ENCODE data around the gene ZNF497. TPM values are rescaled to one million over a fixed set of nuclear protein-coding genes. Genes with fewer than 3 reads are reported as not detected.

Gene ZNF497
- total and polyA plus RNA-seq, 2 donors (not counting 1 experiment from before 2014, with no cell fraction given) = 1.6 to 2.7 TPM

DNA sequence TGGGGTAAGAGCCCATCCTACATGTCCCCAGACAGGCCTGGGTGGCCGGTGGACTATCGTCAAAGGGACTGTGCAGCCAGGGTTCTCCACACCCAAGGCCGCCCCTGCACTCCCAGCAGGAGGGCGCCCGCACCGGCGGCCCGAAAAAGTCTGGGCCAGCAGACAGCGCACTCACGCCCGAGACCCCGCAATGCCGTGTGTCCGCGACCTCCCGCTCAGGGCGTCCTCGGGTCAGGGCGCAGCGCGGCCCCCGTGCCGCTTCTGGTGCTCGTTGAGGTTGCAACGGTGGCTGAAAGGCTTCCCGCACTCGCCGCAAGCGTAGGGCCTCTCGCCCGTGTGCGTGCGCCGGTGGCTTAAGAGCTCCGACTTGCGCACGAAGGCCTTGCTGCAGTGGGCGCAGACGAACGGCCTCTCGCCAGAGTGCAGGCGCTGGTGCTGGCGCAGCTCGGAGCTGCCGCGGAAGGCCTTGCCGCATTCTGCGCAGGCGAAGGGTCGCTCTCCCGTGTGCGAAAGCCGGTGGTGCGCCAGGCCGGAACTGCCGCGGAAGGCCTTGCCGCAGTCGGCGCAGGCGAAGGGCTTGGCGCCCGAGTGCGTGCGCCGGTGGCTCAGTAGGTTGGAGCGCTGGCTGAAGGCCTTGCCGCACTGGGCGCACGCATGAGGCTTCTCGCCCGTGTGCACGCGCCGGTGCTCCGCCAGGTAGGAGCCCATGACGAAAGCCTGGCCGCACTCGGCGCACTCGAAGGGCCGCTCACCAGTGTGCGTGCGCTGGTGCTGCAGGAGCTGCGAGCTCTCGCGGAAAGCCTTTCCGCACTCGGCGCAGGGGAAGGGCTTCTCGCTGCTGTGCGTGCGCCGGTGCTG is 6.4 kb downstream of the ZNF497 start:
- H3K4me2 ChIP-seq (replicated peaks; ENCODE audit: low read depth, low read length, poor library complexity, severe bottlenecking) = peak overlapping the region; percentile 79
- peaks cover 0 to 14% (median 0%) of the 10 kb centered on the region in 3 donors for H3K9me3 ChIP-seq (ENCODE audit: control extremely low read depth in 1 of 3, control insufficient read depth in 2 of 3, insufficient read depth in 1 of 3, low read length in 2 of 3)
- H3K27me3 ChIP-seq (replicated peaks in 1 of 4; ENCODE audit: control extremely low read depth in 1 of 4, control insufficient read depth in 3 of 4, insufficient read depth in 4 of 4, low read length in 3 of 4) = peaks cover 0 to 19% (median 6%) of the 10 kb centered on the region in 4 experiments
- H3K9ac ChIP-seq (ENCODE audit: low read length) = peak overlapping the region; percentile 39
- ATAC-seq (ENCODE audit: low read depth) (peak; percentile 54), DNase-seq (peak; percentile 62)
- no peaks in the 10 kb centered on the region for H3K79me2 ChIP-seq (ENCODE audit: control insufficient read depth, insufficient read depth, low read length)
- peaks cover 3% of the 10 kb centered on the region for H3K27me3 Mint-ChIP-seq
- no peak overlapping the region for H3K27ac Mint-ChIP-seq
- H2AFZ ChIP-seq (ENCODE audit: insufficient read depth, low read depth, low read length, poor library complexity, severe bottlenecking) = peak overlapping the region; percentile 54
- WGBS (ENCODE audit: insufficient coverage) = 14% methylated on average over 94 of the region's 94 CpGs
- POLR2A ChIA-PET = interaction anchor here (1.4 kb wide), 1 partner anchor 9 kb away, joined by 7 read pairs; no protein-coding TSS in a partner anchor
- CTCF ChIA-PET = no interaction called here
- TF ChIP-seq, protein P1, sequence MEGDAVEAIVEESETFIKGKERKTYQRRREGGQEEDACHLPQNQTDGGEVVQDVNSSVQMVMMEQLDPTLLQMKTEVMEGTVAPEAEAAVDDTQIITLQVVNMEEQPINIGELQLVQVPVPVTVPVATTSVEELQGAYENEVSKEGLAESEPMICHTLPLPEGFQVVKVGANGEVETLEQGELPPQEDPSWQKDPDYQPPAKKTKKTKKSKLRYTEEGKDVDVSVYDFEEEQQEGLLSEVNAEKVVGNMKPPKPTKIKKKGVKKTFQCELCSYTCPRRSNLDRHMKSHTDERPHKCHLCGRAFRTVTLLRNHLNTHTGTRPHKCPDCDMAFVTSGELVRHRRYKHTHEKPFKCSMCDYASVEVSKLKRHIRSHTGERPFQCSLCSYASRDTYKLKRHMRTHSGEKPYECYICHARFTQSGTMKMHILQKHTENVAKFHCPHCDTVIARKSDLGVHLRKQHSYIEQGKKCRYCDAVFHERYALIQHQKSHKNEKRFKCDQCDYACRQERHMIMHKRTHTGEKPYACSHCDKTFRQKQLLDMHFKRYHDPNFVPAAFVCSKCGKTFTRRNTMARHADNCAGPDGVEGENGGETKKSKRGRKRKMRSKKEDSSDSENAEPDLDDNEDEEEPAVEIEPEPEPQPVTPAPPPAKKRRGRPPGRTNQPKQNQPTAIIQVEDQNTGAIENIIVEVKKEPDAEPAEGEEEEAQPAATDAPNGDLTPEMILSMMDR (IDR thresholded peaks at IDR 0.05) = no peak
- TF ChIP-seq EZH2 (IDR thresholded peaks at IDR 0.05; ENCODE audit: borderline replicate concordance, insufficient read depth, low read depth, low read length, poor library complexity, severe bottlenecking) = no peak
- no peaks in the 10 kb centered on the region for H4K20me1 ChIP-seq (ENCODE audit: control insufficient read depth, insufficient read depth, low read length, poor library complexity, severe bottlenecking)
- peak overlapping the region in 4 of 5 experiments; percentile 32 to 43 (median 39) for H3K4me3 ChIP-seq (ENCODE audit: control extremely low read depth in 1 of 5, extremely low read depth in 1 of 5, insufficient read depth in 1 of 5, low read depth in 2 of 5, low read length in 4 of 5)
- H3K9me3 Mint-ChIP-seq (ENCODE audit: insufficient read depth) = no peaks in the 10 kb centered on the region
- H3K27ac ChIP-seq (ENCODE audit: low read length in 2 of 2) = no peak overlapping the region
- peak overlapping the region; percentile 57 for H3K4me3 Mint-ChIP-seq
- H3K4me1 Mint-ChIP-seq = peaks cover 16% of the 10 kb centered on the region
- H3K36me3 ChIP-seq (replicated peaks in 1 of 2; ENCODE audit: control extremely low read depth in 1 of 2, control insufficient read depth in 1 of 2, extremely low read depth in 1 of 2, insufficient read depth in 2 of 2, low read length in 1 of 2) = no peaks in the 10 kb centered on the region
- H3K4me1 ChIP-seq (ENCODE audit: control insufficient read depth in 2 of 2, insufficient read depth in 2 of 2, low read length in 2 of 2) = peaks cover 14 to 22% of the 10 kb centered on the region in 2 donors
- intact Hi-C loops (cut with micrococcal nuclease) = no loop called here

Measured in B cell (primary cell).